ENCODE results near the gene SMAD6. TPM values are rescaled to one million over a fixed set of nuclear protein-coding genes. Genes with fewer than 3 reads are reported as not detected.

The SMAD6 gene
- total and polyA plus RNA-seq, 9 of the 15 experiments (the other 6 are each of a cell fraction or from before 2014, with no cell fraction given), result 0.10 to 15.5 (median 3.7) TPM

GRCh38 chr15:66803182-66803729 lies 101.2 kb downstream of the SMAD6 start (continued):
- 0 out of 2 replicates have a peak, but pooled peaks have one; percentile 16 for TF ChIP-seq CREB1 (IDR thresholded peaks at IDR 0.05)
- 0 out of 2 replicates have a peak, but pooled peaks have one; percentile 6 for TF ChIP-seq CREB1 (CRISPR knock-in tag; IDR thresholded peaks at IDR 0.05)
- peak in 1 of 3 experiments; percentile 84; a peak in 2 of 6 replicates for TF ChIP-seq ZBTB11 (CRISPR knock-in tag; IDR thresholded peaks at IDR 0.05)
- peak; percentile 45; the same call in 1 of the 2 replicates for TF ChIP-seq ZEB2 (IDR thresholded peaks at IDR 0.05)
- peak; percentile 40; the same call in 1 of the 2 replicates for TF ChIP-seq C11orf30 (IDR thresholded peaks at IDR 0.05; ENCODE audit: low read depth)
- TF ChIP-seq EGR1 (conservative IDR thresholded peaks at IDR 0.05), result no peak
- 0 out of 2 replicates have a peak, but pooled peaks have one; percentile 30 for TF ChIP-seq MAX (CRISPR knock-in tag; IDR thresholded peaks at IDR 0.05)
- 0 out of 2 replicates have a peak, but pooled peaks have one; percentile 40 for TF ChIP-seq ERF (CRISPR knock-in tag; IDR thresholded peaks at IDR 0.05)
- peak; percentile 52 for TF ChIP-seq ELF1 (tag; IDR thresholded peaks at IDR 0.05)
- no peak for TF ChIP-seq CUX1 (CRISPR knock-in tag; IDR thresholded peaks at IDR 0.05)
- peak; percentile 15; the same call in 1 of the 2 replicates for TF ChIP-seq TAL1 (IDR thresholded peaks at IDR 0.05)
- TF ChIP-seq NFXL1 (CRISPR knock-in tag; IDR thresholded peaks at IDR 0.05), result no peak

Data from K562 (cell line).